Epidermal melanocyte (primary cell): ENCODE measurements around the gene EBNA1BP2.
"Not testable (repeated sequence)": the region's sequence is repeated elsewhere in the genome, so short reads cannot be mapped to it uniquely, and the experiment has no call there.

Experiments used
- DNase-seq: peaks from one replicate; pipeline ENCODE4 v3.0.0; 2011; ENCODE audit warnings: low spot score; ENCODE audit not compliant: insufficient read length

EBNA1BP2 gene

DNA sequence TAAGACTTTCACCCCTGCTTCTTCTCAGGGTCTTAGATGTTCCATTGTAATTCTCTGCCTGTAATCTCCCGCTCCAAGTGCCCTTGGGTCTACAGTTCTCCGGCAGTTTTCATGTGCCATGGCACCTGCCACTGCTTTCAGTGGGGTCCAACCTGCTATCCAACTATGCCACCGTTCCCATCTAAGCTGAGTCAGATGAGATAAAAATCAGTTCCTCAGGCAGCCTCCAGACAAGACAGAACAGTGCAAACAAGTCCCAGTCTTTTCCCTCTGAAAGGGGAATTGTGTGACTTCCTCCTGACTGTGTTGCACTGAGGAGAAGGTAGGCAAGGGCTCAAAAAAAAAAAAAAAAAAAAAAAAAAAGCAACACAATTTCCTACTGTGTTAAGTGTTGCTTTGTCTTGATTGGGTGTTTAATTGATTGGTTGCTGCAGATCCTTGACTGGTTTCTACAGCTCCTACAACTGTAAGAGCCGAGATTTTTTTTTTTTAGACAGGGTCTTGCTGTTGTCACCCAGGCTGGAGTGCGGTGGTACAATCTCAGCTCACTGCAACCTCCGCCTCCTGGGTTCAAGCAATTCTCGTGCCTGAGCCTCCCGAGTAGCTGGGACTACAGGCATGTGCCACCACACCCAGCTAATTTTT, 50.7 kb downstream of the EBNA1BP2 start:
- DNase-seq = no peak

DNA sequence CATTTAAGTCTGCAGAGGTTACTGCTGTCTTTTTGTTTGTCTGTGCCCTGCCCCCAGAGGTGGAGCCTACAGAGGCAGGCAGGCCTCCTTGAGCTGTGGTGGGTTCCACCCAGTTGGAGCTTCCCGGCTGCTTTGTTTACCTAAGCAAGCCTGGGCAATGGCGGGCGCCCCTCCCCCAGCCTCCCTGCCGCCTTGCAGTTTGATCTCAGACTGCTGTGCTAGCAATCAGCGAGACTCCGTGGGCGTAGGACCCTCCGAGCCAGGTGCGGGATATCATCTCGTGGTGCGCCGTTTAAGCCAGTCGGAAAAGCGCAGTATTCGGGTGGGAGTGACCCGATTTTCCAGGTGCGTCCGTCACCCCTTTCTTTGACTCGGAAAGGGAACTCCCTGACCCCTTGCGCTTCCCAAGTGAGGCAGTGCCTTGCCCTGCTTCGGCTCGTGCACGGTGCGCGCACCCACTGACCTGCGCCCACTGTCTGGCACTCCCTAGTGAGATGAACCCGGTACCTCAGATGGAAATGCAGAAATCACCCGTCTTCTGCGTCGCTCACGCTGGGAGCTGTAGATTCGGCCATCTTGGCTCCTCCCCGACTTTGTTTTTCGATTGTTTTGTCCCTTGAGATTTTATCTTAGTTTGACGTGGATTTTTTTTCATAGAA, 52.0 kb downstream of the EBNA1BP2 start:
- not testable (repeated sequence) for DNase-seq
